GM21786 (cell line): Measurements from ENCODE around the gene SEC14L5.

Experiments used
- ATAC-seq: cut with Tn5 transposase; IDR thresholded peaks from one replicate; pipeline ENCODE4 v1.9.1; 2021; ENCODE audit not compliant: unreplicated experiment

SEC14L5 gene

GRCh38 chr16:4957720-4958509 is at the start of gene SEC14L5:
Gene SEC14L5 (plus strand): TSS chr16:4958330. CDS start chr16:4959324, 994 bp downstream.
- ATAC-seq, result peak; percentile 61

GRCh38 chr16:4908854-4909401 is 49.2 kb upstream of the SEC14L5 start:
- no peak for ATAC-seq

- ATAC-seq, result no peak
Measured at GRCh38 chr16:4909825-4910224, 48.3 kb upstream of the SEC14L5 start.

GRCh38 chr16:4910828-4911227 is 47.3 kb upstream of the SEC14L5 start:
- no peak for ATAC-seq

- ATAC-seq, result no peak
Measured at GRCh38 chr16:4911970-4912386, 46.2 kb upstream of the SEC14L5 start.

GRCh38 chr16:4913130-4913773 is 44.9 kb upstream of the SEC14L5 start:
- no peak for ATAC-seq

GRCh38 chr16:4913774-4914525 is 44.2 kb upstream of the SEC14L5 start:
- ATAC-seq, result no peak

GRCh38 chr16:4914528-4915225 is 43.5 kb upstream of the SEC14L5 start:
- ATAC-seq, result no peak

- ATAC-seq, result no peak
Measured at GRCh38 chr16:4915226-4915761, 42.8 kb upstream of the SEC14L5 start.

- no peak for ATAC-seq
Measured at GRCh38 chr16:4917117-4917516, 41.0 kb upstream of the SEC14L5 start.

- no peak for ATAC-seq
Measured at GRCh38 chr16:4918781-4919251, 39.3 kb upstream of the SEC14L5 start.

- no peak for ATAC-seq
Measured at GRCh38 chr16:4920826-4921225, 37.3 kb upstream of the SEC14L5 start.

- no peak for ATAC-seq
Measured at GRCh38 chr16:4922721-4923342, 35.3 kb upstream of the SEC14L5 start.

GRCh38 chr16:4923853-4924252 is 34.3 kb upstream of the SEC14L5 start:
- no peak for ATAC-seq

- ATAC-seq, result no peak
Measured at GRCh38 chr16:4924593-4925292, 33.4 kb upstream of the SEC14L5 start.

- ATAC-seq, result no peak
Measured at GRCh38 chr16:4925293-4925607, 32.9 kb upstream of the SEC14L5 start.

GRCh38 chr16:4925791-4926190 is 32.3 kb upstream of the SEC14L5 start:
- ATAC-seq, result no peak

- ATAC-seq, result no peak
Measured at GRCh38 chr16:4926928-4927327, 31.2 kb upstream of the SEC14L5 start.

- ATAC-seq, result no peak
Measured at GRCh38 chr16:4927661-4928060, 30.5 kb upstream of the SEC14L5 start.

- no peak for ATAC-seq
Measured at GRCh38 chr16:4928227-4928626, 29.9 kb upstream of the SEC14L5 start.
